Measurements from ENCODE around the gene TJP2.

The TJP2 gene

GRCh38 chr9:69232135-69232534, 58.1 kb downstream of the TJP2 start:
- DNase-seq (ENCODE audit: low read depth), result no peak

- DNase-seq (ENCODE audit: low read depth), result no peak
Measured at GRCh38 chr9:69234683-69235082, 60.6 kb downstream of the TJP2 start.

- DNase-seq (ENCODE audit: low read depth), result no peak
Measured at GRCh38 chr9:69236188-69236587, 62.1 kb downstream of the TJP2 start.

DNA sequence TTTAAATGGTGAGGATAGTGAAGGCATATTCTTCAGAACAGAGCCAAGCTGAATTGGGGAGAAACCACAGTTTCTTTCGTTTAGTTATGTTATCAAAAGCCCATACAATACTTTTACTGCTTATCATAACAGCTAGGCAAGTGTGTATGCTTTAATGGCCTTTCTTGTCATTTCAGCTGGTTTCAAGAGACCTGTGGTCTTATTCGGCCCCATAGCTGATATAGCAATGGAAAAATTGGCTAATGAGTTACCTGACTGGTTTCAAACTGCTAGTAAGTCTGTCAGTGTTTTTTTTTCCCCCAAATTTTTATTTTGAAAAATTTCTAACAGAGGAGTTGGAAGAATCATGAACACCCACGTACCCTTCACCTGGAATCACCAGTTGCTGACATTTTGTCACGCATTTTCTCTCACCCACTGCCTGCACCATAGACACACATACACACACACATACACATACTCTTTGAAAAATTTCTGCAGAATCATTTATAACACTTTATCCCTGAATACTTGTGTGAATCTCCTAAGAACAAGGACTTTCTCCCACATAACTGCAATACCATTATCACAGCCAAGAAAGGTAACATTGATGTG, 63.7 kb downstream of the TJP2 start:
- DNase-seq (ENCODE audit: low read depth), result no peak

- no peak for DNase-seq (ENCODE audit: low read depth)
Measured at GRCh38 chr9:69243116-69243515, 69.0 kb downstream of the TJP2 start.

DNA sequence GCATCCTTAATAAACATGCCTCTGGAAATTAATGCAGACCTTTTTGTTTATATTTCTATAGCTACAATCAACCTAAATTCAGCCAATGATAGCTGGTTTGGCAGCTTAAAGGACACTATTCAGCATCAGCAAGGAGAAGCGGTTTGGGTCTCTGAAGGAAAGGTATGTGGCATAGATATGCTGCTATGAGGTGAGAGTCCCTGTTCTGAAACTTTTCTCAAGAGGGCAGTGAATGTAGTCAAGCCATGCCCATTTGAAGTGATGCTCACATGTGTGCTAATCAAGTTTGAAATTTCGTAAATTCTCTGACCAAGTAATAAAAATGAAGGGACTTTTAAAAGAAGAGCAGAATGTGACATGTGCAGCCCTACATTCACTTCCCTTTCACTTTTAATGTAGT, 72.6 kb downstream of the TJP2 start:
- DNase-seq (ENCODE audit: low read depth), result no peak

- no peak for DNase-seq (ENCODE audit: low read depth)
Measured at GRCh38 chr9:69248005-69248404, 73.9 kb downstream of the TJP2 start.

- DNase-seq (ENCODE audit: low read depth), result no peak
Measured at GRCh38 chr9:69249337-69249736, 75.3 kb downstream of the TJP2 start.

DNA sequence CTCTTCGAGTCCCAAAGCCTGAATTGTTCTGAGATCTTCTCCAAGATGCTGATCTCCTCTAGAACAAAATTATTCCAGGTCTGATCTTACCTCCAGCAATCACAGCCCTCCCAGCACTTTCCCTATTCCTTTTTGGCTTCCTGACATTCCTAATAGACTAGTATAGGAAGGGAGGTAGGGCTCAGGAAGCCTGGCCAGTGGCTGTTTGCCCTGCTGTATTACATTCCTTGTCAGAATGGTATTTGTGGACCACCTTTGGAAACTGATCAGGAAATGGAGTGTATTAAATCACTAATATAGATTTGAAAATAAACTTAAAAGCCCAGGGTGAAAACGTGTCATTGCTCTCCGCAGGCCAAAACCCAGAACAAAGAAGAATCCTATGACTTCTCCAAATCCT, 76.6 kb downstream of the TJP2 start:
- DNase-seq (ENCODE audit: low read depth), result no peak

- no peak for DNase-seq (ENCODE audit: low read depth)
Measured at GRCh38 chr9:69252436-69252835, 78.4 kb downstream of the TJP2 start.

- no peak for DNase-seq (ENCODE audit: low read depth)
Measured at GRCh38 chr9:69253057-69253456, 79.0 kb downstream of the TJP2 start.

DNA sequence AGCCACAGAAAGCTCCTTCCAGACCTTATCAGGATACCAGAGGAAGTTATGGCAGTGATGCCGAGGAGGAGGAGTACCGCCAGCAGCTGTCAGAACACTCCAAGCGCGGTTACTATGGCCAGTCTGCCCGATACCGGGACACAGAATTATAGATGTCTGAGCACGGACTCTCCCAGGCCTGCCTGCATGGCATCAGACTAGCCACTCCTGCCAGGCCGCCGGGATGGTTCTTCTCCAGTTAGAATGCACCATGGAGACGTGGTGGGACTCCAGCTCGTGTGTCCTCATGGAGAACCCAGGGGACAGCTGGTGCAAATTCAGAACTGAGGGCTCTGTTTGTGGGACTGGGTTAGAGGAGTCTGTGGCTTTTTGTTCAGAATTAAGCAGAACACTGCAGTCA, 80.1 kb downstream of the TJP2 start:
- DNase-seq (ENCODE audit: low read depth), result no peak

- no peak for DNase-seq (ENCODE audit: low read depth)
Measured at GRCh38 chr9:69255591-69255990, 81.5 kb downstream of the TJP2 start.

- no peak for DNase-seq (ENCODE audit: low read depth)
Measured at GRCh38 chr9:69258551-69258950, 84.5 kb downstream of the TJP2 start.

DNA sequence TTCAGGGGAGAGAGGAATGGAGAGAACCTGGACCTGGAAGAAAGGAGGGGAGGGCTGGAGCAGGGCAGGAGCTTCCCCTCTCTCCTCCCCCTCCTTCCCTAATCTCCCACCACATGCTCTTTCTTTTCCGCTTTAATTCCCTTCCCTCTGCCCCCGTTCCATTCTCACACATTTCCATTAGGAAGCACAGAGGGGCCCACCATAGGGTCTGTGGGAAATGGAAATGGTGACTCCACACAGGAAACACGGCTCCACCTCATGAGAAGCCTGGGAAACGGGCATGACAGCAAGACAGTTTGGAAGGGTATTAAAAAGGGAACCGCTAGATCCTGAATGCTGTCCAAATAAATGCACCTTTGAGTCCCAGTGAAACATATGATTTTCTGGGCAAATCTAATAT, 86.1 kb downstream of the TJP2 start:
- DNase-seq (ENCODE audit: low read depth), result no peak

- DNase-seq (ENCODE audit: low read depth), result no peak
Measured at GRCh38 chr9:69261636-69262035, 87.6 kb downstream of the TJP2 start.

DNA sequence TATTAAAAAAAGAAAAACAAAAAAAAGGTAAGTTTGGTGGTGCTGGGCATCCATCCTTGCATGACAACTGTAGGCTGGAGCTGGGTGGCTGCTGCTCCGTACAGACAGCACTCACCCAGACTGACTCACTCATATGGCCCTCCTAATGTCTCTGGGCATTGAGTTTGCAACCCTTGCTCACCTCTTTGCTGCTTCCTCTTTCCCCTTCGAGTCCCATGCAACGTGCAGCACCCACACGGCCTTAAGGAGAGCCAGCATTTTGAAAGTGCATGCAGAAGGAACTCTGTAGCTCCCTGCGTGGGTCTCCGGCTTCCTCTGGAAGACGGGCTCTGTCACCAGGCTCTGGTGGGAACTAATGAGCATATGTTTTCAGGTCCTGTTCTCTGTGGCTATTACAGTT, 90.4 kb downstream of the TJP2 start:
- no peak for DNase-seq (ENCODE audit: low read depth)

- DNase-seq (ENCODE audit: low read depth), result no peak
Measured at GRCh38 chr9:69265891-69266290, 91.8 kb downstream of the TJP2 start.

- DNase-seq (ENCODE audit: low read depth), result no peak
Measured at GRCh38 chr9:69272212-69272611, 98.1 kb downstream of the TJP2 start.

DNA sequence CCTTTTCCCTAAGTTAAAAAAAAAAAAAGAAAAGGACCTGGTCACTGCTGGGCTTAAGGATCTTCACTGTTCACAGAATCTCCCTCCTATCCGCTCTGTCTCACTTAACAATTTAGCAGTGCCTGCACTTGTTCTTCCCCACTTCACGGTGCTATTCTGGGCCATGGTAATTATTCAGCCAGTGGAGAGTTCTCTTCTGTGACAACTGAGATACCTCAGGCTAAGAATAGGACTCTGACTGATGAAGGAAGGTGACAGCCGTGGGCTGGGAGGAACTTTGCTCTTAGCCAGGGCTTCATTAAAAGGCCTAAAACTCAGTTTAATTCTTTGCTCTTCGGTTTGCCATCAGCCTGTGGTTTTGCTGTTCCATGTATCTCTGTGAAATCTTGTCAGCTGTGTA, 99.1 kb downstream of the TJP2 start:
- DNase-seq (ENCODE audit: low read depth), result no peak

GRCh38 chr9:69276775-69277174, 102.7 kb downstream of the TJP2 start:
- no peak for DNase-seq (ENCODE audit: low read depth)

DNA sequence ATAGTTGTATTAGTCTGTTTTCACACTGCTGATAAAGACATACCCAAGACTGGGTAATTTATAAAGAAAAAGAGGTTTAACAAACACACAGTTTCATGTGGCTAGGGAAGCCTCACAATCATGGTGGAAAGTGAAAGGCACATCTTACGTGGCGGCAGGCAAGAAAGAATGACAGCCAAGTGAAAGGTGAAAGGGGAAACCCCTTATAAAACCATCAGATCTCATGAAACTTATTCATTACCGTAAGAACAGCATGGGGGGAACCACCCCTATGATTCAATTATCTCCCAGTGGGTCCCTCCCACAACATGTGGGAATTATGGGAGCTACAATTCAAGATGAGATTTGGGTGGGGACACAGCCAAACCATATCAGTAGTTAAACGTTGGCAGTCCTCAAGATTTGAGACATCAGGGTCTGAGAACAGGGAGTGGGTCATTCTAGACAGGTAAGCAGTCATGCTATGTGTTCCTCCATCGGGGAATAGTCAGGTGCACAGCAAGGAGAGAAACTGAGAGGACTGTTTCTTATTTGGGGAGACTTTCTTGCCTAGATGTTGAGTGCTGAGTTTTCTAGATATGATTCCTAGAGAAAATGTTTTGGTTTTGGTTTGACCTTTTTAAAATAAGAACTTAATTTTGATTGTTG, 105.1 kb downstream of the TJP2 start:
- DNase-seq (ENCODE audit: low read depth), result no peak

- no peak for DNase-seq (ENCODE audit: low read depth)
Measured at GRCh38 chr9:69279733-69280132, 105.7 kb downstream of the TJP2 start.

GRCh38 chr9:69283003-69283402, 108.9 kb downstream of the TJP2 start:
- DNase-seq (ENCODE audit: low read depth), result no peak
